ENCODE measurements around the gene HS1BP3.

- no peak for TF ChIP-seq EZH2 (IDR thresholded peaks at IDR 0.05; ENCODE audit: insufficient read depth, poor library complexity, severe bottlenecking)
- no peak for TF ChIP-seq EZH2phosphoT487 (IDR thresholded peaks at IDR 0.05; ENCODE audit: insufficient read depth, low read depth)
Observed at GRCh38 chr2:20604401-20604911, 46.4 kb downstream of the HS1BP3 start.

Data from GM23248 (cell line).